Measurements from ENCODE around the gene BTBD3.

BTBD3 gene

GRCh38 chr20:11921321-11921720, 3.6 kb downstream of the BTBD3 start:
- H4K20me1 ChIP-seq (ENCODE audit: insufficient read depth, low read length): no peaks in the 10 kb centered on the region
- H3K36me3 ChIP-seq (replicated peaks; ENCODE audit: low read depth, low read length): no peaks in the 10 kb centered on the region
- no peaks in the 10 kb centered on the region; the same call in 1 of the 2 replicates for H3K27me3 ChIP-seq (ENCODE audit: low read depth, low read length)
- H2AFZ ChIP-seq (ENCODE audit: low read depth, low read length): no peak overlapping the region
- no peaks in the 10 kb centered on the region for H3K79me2 ChIP-seq (ENCODE audit: low read length)
- H3K9me3 ChIP-seq (ENCODE audit: insufficient read depth, low read length): no peaks in the 10 kb centered on the region
- no peak overlapping the region for H3K27ac ChIP-seq (ENCODE audit: low read length)
- H3K4me2 ChIP-seq (ENCODE audit: low read length): no peak overlapping the region
- H3K4me3 ChIP-seq (ENCODE audit: low read length): no peak overlapping the region
- TF ChIP-seq CTCF (IDR thresholded peaks at IDR 0.05; ENCODE audit: low read depth, low read length) (no peak), EZH2phosphoT487 (IDR thresholded peaks at IDR 0.05; ENCODE audit: low read depth) (no peak)
- H3K4me1 ChIP-seq (ENCODE audit: low read length): no peaks in the 10 kb centered on the region
- no peak overlapping the region for H3K9ac ChIP-seq (ENCODE audit: low read length)

GRCh38 chr20:11922561-11922960, 4.9 kb downstream of the BTBD3 start:
- H4K20me1 ChIP-seq (ENCODE audit: insufficient read depth, low read length): no peaks in the 10 kb centered on the region
- H3K4me3 ChIP-seq (ENCODE audit: low read length): no peak overlapping the region
- H2AFZ ChIP-seq (ENCODE audit: low read depth, low read length): no peak overlapping the region
- no peak for TF ChIP-seq EZH2phosphoT487 (IDR thresholded peaks at IDR 0.05; ENCODE audit: low read depth)
- TF ChIP-seq CTCF (IDR thresholded peaks at IDR 0.05; ENCODE audit: low read depth, low read length): no peak
- H3K9ac ChIP-seq (ENCODE audit: low read length): no peak overlapping the region
- H3K4me1 ChIP-seq (ENCODE audit: low read length): no peaks in the 10 kb centered on the region
- H3K27me3 ChIP-seq (ENCODE audit: low read depth, low read length): no peaks in the 10 kb centered on the region; the same call in 1 of the 2 replicates
- no peaks in the 10 kb centered on the region for H3K79me2 ChIP-seq (ENCODE audit: low read length)
- H3K27ac ChIP-seq (ENCODE audit: low read length): no peak overlapping the region
- no peak overlapping the region for H3K4me2 ChIP-seq (ENCODE audit: low read length)
- no peaks in the 10 kb centered on the region for H3K9me3 ChIP-seq (ENCODE audit: insufficient read depth, low read length)
- no peaks in the 10 kb centered on the region for H3K36me3 ChIP-seq (replicated peaks; ENCODE audit: low read depth, low read length)

GRCh38 chr20:11924923-11925322, 7.2 kb downstream of the BTBD3 start:
- H3K27me3 ChIP-seq (ENCODE audit: low read depth, low read length): no peaks in the 10 kb centered on the region; the same call in 1 of the 2 replicates
- no peaks in the 10 kb centered on the region for H3K36me3 ChIP-seq (replicated peaks; ENCODE audit: low read depth, low read length)
- H3K4me2 ChIP-seq (ENCODE audit: low read length): no peak overlapping the region
- TF ChIP-seq EZH2phosphoT487 (IDR thresholded peaks at IDR 0.05; ENCODE audit: low read depth) (no peak), CTCF (IDR thresholded peaks at IDR 0.05; ENCODE audit: low read depth, low read length) (no peak)
- H4K20me1 ChIP-seq (ENCODE audit: insufficient read depth, low read length): no peaks in the 10 kb centered on the region
- H3K9me3 ChIP-seq (ENCODE audit: insufficient read depth, low read length): no peaks in the 10 kb centered on the region
- no peak overlapping the region for H3K27ac ChIP-seq (ENCODE audit: low read length)
- H3K4me1 ChIP-seq (ENCODE audit: low read length): no peaks in the 10 kb centered on the region
- no peak overlapping the region for H3K4me3 ChIP-seq (ENCODE audit: low read length)
- no peak overlapping the region for H2AFZ ChIP-seq (ENCODE audit: low read depth, low read length)
- no peaks in the 10 kb centered on the region for H3K79me2 ChIP-seq (ENCODE audit: low read length)
- H3K9ac ChIP-seq (ENCODE audit: low read length): no peak overlapping the region

DNA sequence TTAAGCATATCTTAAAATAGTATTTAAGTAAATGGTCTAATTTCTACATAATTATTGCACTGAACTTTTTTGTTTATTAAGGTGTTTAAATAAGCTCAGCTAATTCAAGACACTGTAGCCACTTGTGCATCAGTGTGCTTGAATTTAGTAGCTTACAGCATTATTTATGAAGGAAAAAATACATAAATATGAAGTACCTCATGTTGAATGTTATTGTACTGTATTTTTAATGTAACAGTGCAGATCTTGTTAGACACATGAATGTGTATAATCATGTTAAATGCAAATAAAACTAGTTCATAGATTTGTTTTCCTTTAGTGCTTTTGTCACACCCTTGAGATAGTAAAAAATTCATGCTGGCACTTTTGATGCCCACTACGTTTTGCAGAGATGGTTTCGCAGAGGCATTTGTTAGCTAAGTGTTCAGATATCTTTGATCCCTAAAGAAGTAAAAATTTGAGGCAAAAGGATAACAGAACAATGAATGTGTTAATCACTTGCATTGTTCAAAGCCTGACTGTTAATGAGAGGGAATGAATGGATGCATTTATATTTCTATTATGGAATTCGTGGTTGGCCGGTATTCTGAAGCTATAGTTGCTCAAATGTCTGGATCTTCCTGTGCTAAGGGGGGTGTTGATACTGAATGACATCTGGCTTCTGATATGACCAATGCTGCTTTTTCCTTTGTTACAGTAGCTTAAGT, 8.8 kb downstream of the BTBD3 start:
- Histone ChIP-seq H3K27ac (ENCODE audit: low read length) (no peak overlapping the region), H3K79me2 (ENCODE audit: low read length) (no peaks in the 10 kb centered on the region), H3K9ac (ENCODE audit: low read length) (no peak overlapping the region), H3K4me3 (ENCODE audit: low read length) (no peak overlapping the region), H3K9me3 (ENCODE audit: insufficient read depth, low read length) (no peaks in the 10 kb centered on the region), H3K4me1 (ENCODE audit: low read length) (no peaks in the 10 kb centered on the region), H3K27me3 (ENCODE audit: low read depth, low read length) (no peaks in the 10 kb centered on the region), H3K36me3 (replicated peaks; ENCODE audit: low read depth, low read length) (no peaks in the 10 kb centered on the region), H3K4me2 (ENCODE audit: low read length) (no peak overlapping the region), H4K20me1 (ENCODE audit: insufficient read depth, low read length) (no peaks in the 10 kb centered on the region), H2AFZ (ENCODE audit: low read depth, low read length) (no peak overlapping the region)
- no peak for TF ChIP-seq EZH2phosphoT487 (IDR thresholded peaks at IDR 0.05; ENCODE audit: low read depth)
- no peak for TF ChIP-seq CTCF (IDR thresholded peaks at IDR 0.05; ENCODE audit: low read depth, low read length)
